Mucosa of rectum (tissue), 2 donors: Measurements from ENCODE around the gene ST6GALNAC1.

Experiments used
- H3K27ac ChIP-seq, 2 donors: one replicate each; pipeline ENCODE4 v1.7.0; 2013; ENCODE audit warnings: inconsistent platforms in 2 of 2, low read depth in 2 of 2, low read length in 2 of 2
- H3K27me3 ChIP-seq, 2 donors: one replicate each; pipeline ENCODE4 v1.7.0; 2013; ENCODE audit warnings: low read length in 2 of 2; ENCODE audit not compliant: control insufficient read depth in 2 of 2, insufficient read depth in 2 of 2
- H3K36me3 ChIP-seq, 2 donors: one replicate each; pipeline ENCODE4 v1.7.0; 2013; ENCODE audit warnings: low read length in 2 of 2; ENCODE audit not compliant: control insufficient read depth in 2 of 2, insufficient read depth in 2 of 2
- H3K4me1 ChIP-seq, 2 donors: one replicate each; pipeline ENCODE4 v1.7.0; 2013; ENCODE audit warnings: low read length in 2 of 2, mild to moderate bottlenecking in 1 of 2; ENCODE audit not compliant: control insufficient read depth in 2 of 2, insufficient read depth in 2 of 2
- H3K4me3 ChIP-seq, 2 donors: one replicate each; pipeline ENCODE4 v1.7.0; 2013; ENCODE audit warnings: low read length in 2 of 2
- H3K9ac ChIP-seq, 2 donors: one replicate each; pipeline ENCODE4 v1.7.0; 2013; ENCODE audit warnings: low read length in 2 of 2, low read depth in 1 of 2, mild to moderate bottlenecking in 1 of 2
- H3K9me3 ChIP-seq, 2 donors: one replicate each; pipeline ENCODE4 v1.7.0; 2013; ENCODE audit warnings: low read length in 2 of 2; ENCODE audit not compliant: control insufficient read depth in 2 of 2
- donor health status: healthy.
- donor health status: Normal muscosa, but diverticular disease.

The ST6GALNAC1 gene

DNA sequence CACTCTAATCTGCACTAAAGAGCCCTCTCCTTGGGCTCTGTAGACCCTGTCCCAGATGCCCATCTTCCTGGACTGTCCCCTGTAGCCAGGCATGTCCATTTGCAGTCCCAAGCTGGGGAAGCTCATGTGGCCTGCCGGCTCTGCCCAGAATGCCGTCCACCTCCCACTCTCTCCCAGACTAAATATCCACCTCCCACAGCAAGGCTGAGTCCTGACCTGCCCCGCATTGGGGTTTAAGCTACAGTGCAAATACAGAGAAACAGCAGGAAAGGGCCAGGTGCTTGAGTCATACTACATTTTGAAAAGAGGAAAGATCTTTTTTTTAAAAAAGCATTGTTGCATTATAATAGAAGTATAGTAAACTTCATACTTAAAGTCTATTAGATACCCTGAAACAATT, 60.9 kb downstream of the ST6GALNAC1 start:
- H3K27ac ChIP-seq, result no peak overlapping the region
- no peak overlapping the region for H3K9ac ChIP-seq
- H3K36me3 ChIP-seq, result no peaks in the 10 kb centered on the region
- no peak overlapping the region for H3K4me3 ChIP-seq
- peaks cover 11% of the 10 kb centered on the region in 2 donors for H3K4me1 ChIP-seq
- peaks cover 13 to 19% of the 10 kb centered on the region in 2 donors for H3K27me3 ChIP-seq
- no peaks in the 10 kb centered on the region for H3K9me3 ChIP-seq

- Histone ChIP-seq H3K27ac (no peak overlapping the region), H3K9ac (no peak overlapping the region), H3K27me3 (peaks cover 4 to 10% of the 10 kb centered on the region in 2 donors), H3K9me3 (no peaks in the 10 kb centered on the region), H3K4me1 (peaks cover 11% of the 10 kb centered on the region in 2 donors), H3K36me3 (no peaks in the 10 kb centered on the region), H3K4me3 (no peak overlapping the region)
Observed at GRCh38 chr17:76581515-76581914, 62.0 kb downstream of the ST6GALNAC1 start.

GRCh38 chr17:76579281-76579680, 64.3 kb downstream of the ST6GALNAC1 start:
- H3K9ac ChIP-seq, result no peak overlapping the region
- peaks cover 0 to 2% of the 10 kb centered on the region in 2 donors for H3K27me3 ChIP-seq
- no peaks in the 10 kb centered on the region for H3K9me3 ChIP-seq
- peaks cover 0 to 7% of the 10 kb centered on the region in 2 donors for H3K4me1 ChIP-seq
- no peak overlapping the region for H3K4me3 ChIP-seq
- H3K36me3 ChIP-seq, result no peaks in the 10 kb centered on the region
- H3K27ac ChIP-seq, result no peak overlapping the region

- H3K4me1 ChIP-seq, result peaks cover 0 to 7% of the 10 kb centered on the region in 2 donors
- no peaks in the 10 kb centered on the region for H3K36me3 ChIP-seq
- H3K27me3 ChIP-seq, result no peaks in the 10 kb centered on the region
- H3K4me3 ChIP-seq, result no peak overlapping the region
- peak overlapping the region in 1 of 2 donors; percentile 22 for H3K9ac ChIP-seq
- H3K9me3 ChIP-seq, result no peaks in the 10 kb centered on the region
- peak overlapping the region in 1 of 2 donors; percentile 45 for H3K27ac ChIP-seq
Observed at GRCh38 chr17:76578376-76578775, 65.2 kb downstream of the ST6GALNAC1 start.

GRCh38 chr17:76577876-76578275, 65.7 kb downstream of the ST6GALNAC1 start:
- peaks cover 0 to 7% of the 10 kb centered on the region in 2 donors for H3K4me1 ChIP-seq
- no peaks in the 10 kb centered on the region for H3K36me3 ChIP-seq

DNA sequence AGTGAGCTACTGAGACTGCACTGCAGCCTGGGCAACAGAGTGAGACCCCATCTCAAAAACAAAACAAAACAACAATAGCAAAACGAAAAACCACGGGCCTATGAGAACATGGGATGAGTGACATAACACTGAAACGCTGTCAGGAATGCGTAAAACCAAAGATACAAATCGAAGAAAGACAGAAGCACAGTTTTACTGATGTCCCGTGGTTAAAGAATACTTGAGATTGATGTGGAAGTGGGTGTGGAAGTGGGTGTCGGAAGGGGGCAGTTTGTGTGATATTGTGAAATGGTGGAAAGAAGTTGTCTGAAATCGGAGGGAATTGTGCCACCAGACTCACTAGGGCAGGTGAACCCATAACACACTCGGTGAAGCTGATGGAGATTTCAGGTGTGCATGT, 67.4 kb downstream of the ST6GALNAC1 start:
- Histone ChIP-seq H3K4me1 (peaks cover 0 to 7% of the 10 kb centered on the region in 2 donors), H3K9me3 (no peaks in the 10 kb centered on the region), H3K36me3 (no peaks in the 10 kb centered on the region), H3K27ac (no peak overlapping the region), H3K4me3 (no peak overlapping the region), H3K9ac (no peak overlapping the region), H3K27me3 (no peaks in the 10 kb centered on the region)

More at GRCh38 chr17:76577876-76578275, 65.7 kb downstream of the ST6GALNAC1 start:
- Histone ChIP-seq H3K9me3 (no peaks in the 10 kb centered on the region), H3K4me3 (no peak overlapping the region), H3K9ac (no peak overlapping the region), H3K27ac (peak overlapping the region; percentile 11 to 45), H3K27me3 (no peaks in the 10 kb centered on the region)

DNA sequence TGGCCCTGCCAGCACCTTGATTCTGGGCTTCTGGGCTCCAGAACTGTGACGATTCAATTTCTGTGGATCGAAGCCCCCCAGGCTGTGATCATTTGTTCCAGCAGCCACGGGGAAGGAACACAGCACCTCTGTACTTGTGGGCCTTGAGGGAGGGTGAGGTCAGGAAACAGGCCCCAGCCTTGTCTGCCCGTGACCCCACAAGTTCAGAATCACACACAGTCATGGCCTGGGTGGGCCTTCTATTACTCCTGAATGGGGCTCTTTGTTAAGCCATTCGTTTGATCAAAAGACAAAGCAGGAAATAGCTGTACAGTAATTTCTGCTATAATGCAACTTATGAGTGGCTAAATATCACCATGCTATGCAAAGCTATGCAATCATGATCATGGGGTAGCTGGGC, 68.0 kb downstream of the ST6GALNAC1 start:
- H3K4me3 ChIP-seq, result no peak overlapping the region
- H3K27ac ChIP-seq, result peak overlapping the region in 1 of 2 donors; percentile 16
- H3K36me3 ChIP-seq, result no peaks in the 10 kb centered on the region
- no peaks in the 10 kb centered on the region for H3K27me3 ChIP-seq
- no peak overlapping the region for H3K9ac ChIP-seq
- peaks cover 0 to 7% of the 10 kb centered on the region in 2 donors for H3K4me1 ChIP-seq
- no peaks in the 10 kb centered on the region for H3K9me3 ChIP-seq
